Ovary (tissue), 9 donors: ENCODE results near the gene SH2D6. TPM values are rescaled to one million over a fixed set of nuclear protein-coding genes. Genes with fewer than 3 reads are reported as not detected.

Experiments
- DNase-seq, 5 donors: peaks; one replicate each; pipeline ENCODE4 v3.0.0-alpha.2; 2019 to 2020
- H3K27ac ChIP-seq, 2 donors: fragments of 200-600 bp; one replicate each; pipeline versions ENCODE4 v1.5.1 to v1.8.0; 2019 to 2022
- H3K27me3 ChIP-seq: fragments of 200-600 bp; one replicate; pipeline ENCODE4 v1.8.0; 2022
- H3K36me3 ChIP-seq: fragments of 200-600 bp; sonication (generic); one replicate; pipeline ENCODE4 v1.5.1; 2019
- H3K4me1 ChIP-seq: one replicate; pipeline ENCODE4 v1.8.1; 2013; ENCODE audit warnings: mild to moderate bottlenecking, moderate library complexity; ENCODE audit not compliant: insufficient read depth
- H3K4me3 ChIP-seq: fragments of 200-600 bp; sonication (generic); one replicate; pipeline ENCODE4 v1.5.1; 2017
- H3K9me3 ChIP-seq, 2 donors: fragments of 200-600 bp in 1 of 2; sonication (generic) in 1 of 2; one replicate each; pipeline versions ENCODE4 v1.5.1 to v1.8.1; 2013 to 2019; ENCODE audit warnings: mild to moderate bottlenecking in 1 of 2, moderate library complexity in 1 of 2
- EP300 ChIP-seq: sonication (generic); formaldehyde crosslinking; IDR thresholded peaks from one replicate; pipeline ENCODE4 v1.6.1; 2017; ENCODE audit warnings: antibody characterized with exemption
- POLR2A ChIP-seq: fragments of 450-650 bp; IDR thresholded peaks from one replicate; pipeline ENCODE4 v1.6.1; 2017; ENCODE audit warnings: antibody characterized with exemption, mild to moderate bottlenecking, moderate library complexity
- whole genome bisulfite sequencing, 3 donors: extraction: QIAGEN DNeasy Blood & Tissue Kit in 1 of 3; methylation state at CpG; one replicate each; pipeline versions ENCODE4 v1.1.5 to v1.1.7; 2013 to 2017; 5-methylcytosine and 5-hydroxymethylcytosine counted together
- intact Hi-C, 4 donors: fragments of 100-400 bp; cut with DNase I; formaldehyde crosslinking; loops; one replicate each; pipeline versions ENCODE4 v1.11.0 to v1.15.1; 2022 to 2023
- polyA plus RNA-seq, 2 donors: library from polyadenylated mRNA; stranded (reverse); fragments of 200-250 nt in 1 of 2; fragments of 350-450 nt in 1 of 2; fragmentation: Illumina TruSeq in 1 of 2; extraction: RNeasy Lipid Tissue Mini Kit (QIAGEN cat#74804) in 1 of 2; gene quantifications; one replicate each; pipeline ENCODE4 v1.2.3, GENCODE V29; 2013 to 2014
- total RNA-seq, 7 donors: library from RNA; depleted of rRNA in 2 of 7; stranded (reverse); fragments of >200 nt in 2 of 7; fragmentation: NEBNext Ultra II Directional in 3 of 7; extraction: Animal tissue kit (Norgen Biotek cat#: 25700) in 3 of 7; gene quantifications; one replicate each; pipeline versions ENCODE4 v1.1.0 to v1.2.4, GENCODE V29; 2016 to 2023
- TF ChIP-seq, protein P1 (sequence below), 3 donors: fragments of 450-650 bp in 2 of 3; fragments of 200-600 bp in 1 of 3; IDR thresholded peaks; one replicate each; pipeline versions ENCODE4 v1.5.1 to v1.8.0; 2016 to 2022; ENCODE audit warnings: antibody characterized with exemption in 3 of 3, mild to moderate bottlenecking in 1 of 3
- donor health status: DM: no; HTN: no; CAD: no; lungs with moderate emphysema.
- donor health status: DM: no; HTN: no; CAD: no.
- donor health status: Bipolar disorder and iron deficiency.
- donor health status: DM: yes; HTN: yes; CAD: no.
- donor health status: DM: no; HTN: no; CAD: no.
- donor health status: DM: yes; HTN: yes; CAD: no.

Gene SH2D6
- total and polyA plus RNA-seq, 9 donors, result 0.12 to 1.9 (median 0.41) TPM; not detected in 5

- WGBS, 3 donors, result 34 to 42% (median 41%) methylated on average over 5 of the region's 5 CpGs
- no peaks in the 10 kb centered on the region for H3K27me3 ChIP-seq
- H3K4me3 ChIP-seq, result no peak overlapping the region
- intact Hi-C loops, result no loop called here
- peaks cover 4% of the 10 kb centered on the region for H3K4me1 ChIP-seq
- no peak for DNase-seq
- TF ChIP-seq, protein P1, sequence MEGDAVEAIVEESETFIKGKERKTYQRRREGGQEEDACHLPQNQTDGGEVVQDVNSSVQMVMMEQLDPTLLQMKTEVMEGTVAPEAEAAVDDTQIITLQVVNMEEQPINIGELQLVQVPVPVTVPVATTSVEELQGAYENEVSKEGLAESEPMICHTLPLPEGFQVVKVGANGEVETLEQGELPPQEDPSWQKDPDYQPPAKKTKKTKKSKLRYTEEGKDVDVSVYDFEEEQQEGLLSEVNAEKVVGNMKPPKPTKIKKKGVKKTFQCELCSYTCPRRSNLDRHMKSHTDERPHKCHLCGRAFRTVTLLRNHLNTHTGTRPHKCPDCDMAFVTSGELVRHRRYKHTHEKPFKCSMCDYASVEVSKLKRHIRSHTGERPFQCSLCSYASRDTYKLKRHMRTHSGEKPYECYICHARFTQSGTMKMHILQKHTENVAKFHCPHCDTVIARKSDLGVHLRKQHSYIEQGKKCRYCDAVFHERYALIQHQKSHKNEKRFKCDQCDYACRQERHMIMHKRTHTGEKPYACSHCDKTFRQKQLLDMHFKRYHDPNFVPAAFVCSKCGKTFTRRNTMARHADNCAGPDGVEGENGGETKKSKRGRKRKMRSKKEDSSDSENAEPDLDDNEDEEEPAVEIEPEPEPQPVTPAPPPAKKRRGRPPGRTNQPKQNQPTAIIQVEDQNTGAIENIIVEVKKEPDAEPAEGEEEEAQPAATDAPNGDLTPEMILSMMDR (IDR thresholded peaks at IDR 0.05), result no peak
- no peak for TF ChIP-seq POLR2A
- no peak for TF ChIP-seq EP300
- H3K36me3 ChIP-seq, result no peaks in the 10 kb centered on the region
- no peaks in the 10 kb centered on the region for H3K9me3 ChIP-seq
- peak overlapping the region in 1 of 2 donors; percentile 57 for H3K27ac ChIP-seq
Observed at GRCh38 chr2:85396531-85397470, 21.7 kb upstream of the SH2D6 start.

GRCh38 chr2:85397925-85398331, 20.6 kb upstream of the SH2D6 start:
- 73 to 77% (median 74%) methylated on average over 4 of the region's 4 CpGs for WGBS, 3 donors
- intact Hi-C loops, result no loop called here
- DNase-seq, result peak in 1 of 5 donors; percentile 22
- Histone ChIP-seq H3K9me3 (no peaks in the 10 kb centered on the region), H3K4me1 (peaks cover 4% of the 10 kb centered on the region), H3K27ac (no peak overlapping the region), H3K4me3 (no peak overlapping the region), H3K27me3 (no peaks in the 10 kb centered on the region), H3K36me3 (no peaks in the 10 kb centered on the region)
- no peak for TF ChIP-seq POLR2A
- no peak for TF ChIP-seq EP300
- TF ChIP-seq, protein P1 (IDR thresholded peaks at IDR 0.05), result no peak

DNA sequence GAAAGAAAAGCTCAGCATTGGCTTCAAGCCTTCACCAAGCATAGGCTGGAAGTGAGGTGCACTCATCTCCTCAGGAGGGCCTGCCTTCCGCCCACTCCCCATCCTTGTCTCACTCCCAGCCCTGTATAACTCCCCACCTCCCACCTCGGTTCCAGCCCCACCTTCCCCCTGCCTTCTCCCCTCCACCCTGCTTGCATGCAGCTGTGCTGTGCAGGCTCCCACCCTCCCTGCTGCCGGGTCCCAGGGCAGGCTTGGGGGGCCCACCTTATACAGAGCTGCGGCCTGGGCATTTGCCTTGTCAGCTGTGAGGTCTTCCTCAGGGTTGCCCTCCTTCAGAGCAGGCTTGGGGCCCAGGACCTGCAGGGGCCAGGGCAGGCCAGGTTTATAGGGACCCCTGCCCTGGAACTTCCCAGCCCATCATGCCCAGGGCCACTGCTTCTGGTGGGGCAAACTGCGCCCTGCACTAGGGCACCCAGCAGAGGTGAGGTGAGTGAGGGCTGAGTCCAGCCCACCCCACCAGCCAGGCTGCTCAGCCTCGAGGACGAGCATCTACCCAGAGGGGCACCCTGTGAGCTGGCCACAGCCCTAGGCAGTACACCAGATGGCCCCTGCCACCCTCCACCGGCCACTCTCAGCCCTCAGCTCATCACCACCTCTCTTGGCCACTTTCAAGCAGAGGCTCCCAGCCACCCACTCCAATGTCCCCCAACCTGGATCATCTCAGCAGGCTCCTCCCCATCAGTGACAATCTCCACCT, 19.9 kb upstream of the SH2D6 start:
- Histone ChIP-seq H3K36me3 (no peaks in the 10 kb centered on the region), H3K4me3 (no peak overlapping the region), H3K9me3 (no peaks in the 10 kb centered on the region), H3K27me3 (no peaks in the 10 kb centered on the region), H3K4me1 (peaks cover 4% of the 10 kb centered on the region), H3K27ac (no peak overlapping the region)
- intact Hi-C loops, result no loop called here
- no peak for TF ChIP-seq POLR2A
- TF ChIP-seq EP300, result no peak
- TF ChIP-seq, protein P1 (IDR thresholded peaks at IDR 0.05), result no peak
- 87 to 91% (median 89%) methylated on average over 8 of the region's 8 CpGs for WGBS, 3 donors
- peak in 1 of 5 donors; percentile 26 for DNase-seq

- peaks cover 4% of the 10 kb centered on the region for H3K4me1 ChIP-seq
- H3K4me3 ChIP-seq, result no peak overlapping the region
- no peak for TF ChIP-seq EP300
- no peak for TF ChIP-seq POLR2A
- TF ChIP-seq, protein P1 (IDR thresholded peaks at IDR 0.05), result no peak
- DNase-seq, result no peak
- no peaks in the 10 kb centered on the region for H3K27me3 ChIP-seq
- H3K9me3 ChIP-seq, result no peaks in the 10 kb centered on the region
- H3K36me3 ChIP-seq, result no peaks in the 10 kb centered on the region
- intact Hi-C loops, result no loop called here
- H3K27ac ChIP-seq, result no peak overlapping the region
- WGBS, 3 donors, result 90 to 93% (median 92%) methylated on average over 8 of the region's 8 CpGs
Observed at GRCh38 chr2:85399183-85399455, 19.4 kb upstream of the SH2D6 start.
